LNCaP clone FGC (cell line): Measurements from ENCODE around the gene WDR1.

ENCODE experiments used
- DNase-seq: peaks from one replicate; pipeline ENCODE4 v3.0.0-alpha.2; 2011; ENCODE audit warnings: low read depth
- H3K4me3 ChIP-seq: 2 replicates; pipeline ENCODE4 v1.5.1; 2011; ENCODE audit warnings: mild to moderate bottlenecking, low read depth, low read length, control low read depth
- TF ChIP-seq, protein P1 (sequence below): IDR thresholded peaks from 2 replicates; pipeline ENCODE4 v1.5.1; 2012; ENCODE audit warnings: mild to moderate bottlenecking; ENCODE audit not compliant: control insufficient read depth, insufficient read depth; ENCODE audit errors: extremely low read depth

Gene WDR1

GRCh38 chr4:10074076-10074766 lies 42.4 kb downstream of the WDR1 start:
- no peak overlapping the region for H3K4me3 ChIP-seq
- no peak for DNase-seq
- TF ChIP-seq, protein P1, sequence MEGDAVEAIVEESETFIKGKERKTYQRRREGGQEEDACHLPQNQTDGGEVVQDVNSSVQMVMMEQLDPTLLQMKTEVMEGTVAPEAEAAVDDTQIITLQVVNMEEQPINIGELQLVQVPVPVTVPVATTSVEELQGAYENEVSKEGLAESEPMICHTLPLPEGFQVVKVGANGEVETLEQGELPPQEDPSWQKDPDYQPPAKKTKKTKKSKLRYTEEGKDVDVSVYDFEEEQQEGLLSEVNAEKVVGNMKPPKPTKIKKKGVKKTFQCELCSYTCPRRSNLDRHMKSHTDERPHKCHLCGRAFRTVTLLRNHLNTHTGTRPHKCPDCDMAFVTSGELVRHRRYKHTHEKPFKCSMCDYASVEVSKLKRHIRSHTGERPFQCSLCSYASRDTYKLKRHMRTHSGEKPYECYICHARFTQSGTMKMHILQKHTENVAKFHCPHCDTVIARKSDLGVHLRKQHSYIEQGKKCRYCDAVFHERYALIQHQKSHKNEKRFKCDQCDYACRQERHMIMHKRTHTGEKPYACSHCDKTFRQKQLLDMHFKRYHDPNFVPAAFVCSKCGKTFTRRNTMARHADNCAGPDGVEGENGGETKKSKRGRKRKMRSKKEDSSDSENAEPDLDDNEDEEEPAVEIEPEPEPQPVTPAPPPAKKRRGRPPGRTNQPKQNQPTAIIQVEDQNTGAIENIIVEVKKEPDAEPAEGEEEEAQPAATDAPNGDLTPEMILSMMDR: no peak

GRCh38 chr4:10072420-10073017 lies 44.1 kb downstream of the WDR1 start:
- TF ChIP-seq, protein P1: no peak
- H3K4me3 ChIP-seq: no peak overlapping the region
- DNase-seq: no peak

DNA sequence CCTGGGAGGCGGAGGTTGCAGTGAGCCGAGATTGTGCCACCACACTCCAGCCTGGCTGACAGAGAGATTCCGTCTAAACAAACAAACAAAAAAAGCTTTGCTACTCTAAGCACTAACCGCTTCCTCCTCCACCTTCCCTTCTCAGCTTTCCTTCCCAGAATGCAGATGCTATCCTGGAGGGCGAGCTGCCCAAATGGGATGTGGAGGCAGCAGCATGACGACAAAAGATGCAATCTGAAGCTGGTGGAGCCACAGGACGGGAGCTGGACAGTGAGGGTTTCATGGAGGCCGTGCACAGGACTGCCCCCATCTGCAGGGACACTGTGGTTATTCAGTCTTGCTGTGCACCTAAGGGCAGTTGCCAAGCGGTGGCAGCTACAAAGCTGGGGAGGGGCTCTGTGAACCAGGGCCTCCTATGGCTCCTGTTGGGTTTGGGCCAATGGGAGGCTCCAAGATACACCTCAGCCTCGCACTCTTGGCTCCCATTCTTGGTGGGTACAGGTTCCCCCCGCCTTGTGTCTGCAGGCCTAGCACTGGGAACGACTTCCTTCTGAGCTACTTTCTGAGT lies 47.4 kb downstream of the WDR1 start:
- H3K4me3 ChIP-seq: no peak overlapping the region
- TF ChIP-seq, protein P1: no peak
- no peak for DNase-seq

GRCh38 chr4:10066670-10067651 lies 49.6 kb downstream of the WDR1 start:
- TF ChIP-seq, protein P1: no peak

DNA sequence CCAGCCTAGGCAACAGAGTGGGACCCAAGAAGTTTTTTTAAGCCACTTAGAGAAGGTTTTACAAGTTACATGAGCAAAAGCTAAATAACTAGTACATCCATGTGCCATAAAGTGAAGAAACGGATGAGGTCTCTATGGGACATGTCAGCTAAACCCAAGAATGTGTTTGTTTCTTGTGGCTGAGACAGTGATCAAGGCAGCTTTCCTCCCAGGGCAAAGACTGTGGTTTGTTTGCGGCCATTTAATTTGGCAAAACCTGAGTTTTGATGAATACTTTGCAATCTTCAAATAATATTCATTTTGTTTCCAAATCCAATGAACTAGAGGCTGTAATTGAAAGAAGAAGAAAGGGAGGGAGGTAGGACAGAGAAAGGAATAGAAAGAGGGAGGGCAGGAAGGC lies 50.4 kb downstream of the WDR1 start:
- no peak overlapping the region for H3K4me3 ChIP-seq
- TF ChIP-seq, protein P1: no peak
- DNase-seq: no peak

More at GRCh38 chr4:10066670-10067651, 49.6 kb downstream of the WDR1 start:
- no peak overlapping the region for H3K4me3 ChIP-seq
- no peak for DNase-seq

DNA sequence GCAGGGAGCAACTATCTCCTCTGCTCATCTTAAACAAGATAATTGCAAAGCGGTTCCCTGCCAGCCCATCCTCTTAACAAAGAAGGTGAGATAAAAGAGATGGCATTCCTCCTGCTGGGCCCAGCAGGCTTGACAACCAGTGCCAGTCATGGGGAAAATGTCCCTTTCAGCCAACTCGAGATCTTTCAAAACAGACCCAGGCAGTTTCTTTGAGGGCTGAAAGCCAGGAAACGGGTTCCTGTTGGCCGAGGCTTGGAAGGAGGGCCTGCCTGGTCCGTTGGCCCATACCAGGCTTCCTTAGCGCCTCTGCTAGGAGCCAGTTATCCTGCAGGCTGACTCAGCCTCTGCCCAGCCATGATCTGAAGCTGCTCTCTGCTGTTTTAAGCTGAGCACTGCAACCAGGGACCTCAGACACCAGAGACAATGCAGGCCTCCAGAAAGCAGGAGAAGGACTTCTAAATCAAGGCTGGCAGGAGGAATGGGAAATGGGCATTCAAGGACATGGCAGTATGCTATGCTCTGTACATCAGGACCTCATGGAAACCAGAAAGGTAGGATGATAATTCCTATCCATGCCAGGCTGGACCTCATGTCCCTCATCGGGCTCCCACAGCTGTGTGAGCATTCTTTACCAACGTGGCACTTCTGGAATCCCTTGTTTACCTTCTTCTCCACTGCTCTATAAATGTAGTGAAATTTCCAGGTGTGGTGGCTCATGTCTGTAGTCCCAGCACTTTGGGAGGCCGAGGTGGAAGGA lies 52.9 kb downstream of the WDR1 start:
- DNase-seq: peak; percentile 76
- TF ChIP-seq, protein P1: peak; percentile 86
- H3K4me3 ChIP-seq: no peak overlapping the region
